Glomerular visceral epithelial cell (primary cell): ENCODE measurements around the gene FOXN4.

Experiments used
- DNase-seq: peaks from one replicate; pipeline ENCODE4 v3.0.0-alpha.2; 2016; ENCODE audit errors: extremely low spot score

The FOXN4 gene

DNA sequence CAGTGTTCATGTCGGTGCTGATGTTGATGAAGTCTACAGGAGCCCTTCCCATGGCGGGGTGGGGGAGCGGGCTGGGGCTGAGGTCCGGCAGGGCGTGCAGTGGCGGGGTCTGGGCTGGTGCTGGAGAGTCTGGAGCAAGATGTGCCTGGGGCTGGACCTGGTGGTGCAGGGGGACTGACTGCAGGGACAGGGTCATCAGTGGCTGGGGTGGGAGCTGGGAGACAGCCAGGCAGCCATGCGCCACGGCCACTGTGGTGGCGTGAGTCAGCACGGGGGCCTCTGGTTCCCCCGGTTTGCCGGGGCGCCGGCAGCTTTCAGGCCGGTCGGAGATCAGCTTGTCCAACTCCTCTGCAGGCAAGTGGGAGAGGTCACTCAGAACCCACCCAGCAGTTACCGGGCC is 27.6 kb downstream of the FOXN4 start:
- no peak for DNase-seq

DNA sequence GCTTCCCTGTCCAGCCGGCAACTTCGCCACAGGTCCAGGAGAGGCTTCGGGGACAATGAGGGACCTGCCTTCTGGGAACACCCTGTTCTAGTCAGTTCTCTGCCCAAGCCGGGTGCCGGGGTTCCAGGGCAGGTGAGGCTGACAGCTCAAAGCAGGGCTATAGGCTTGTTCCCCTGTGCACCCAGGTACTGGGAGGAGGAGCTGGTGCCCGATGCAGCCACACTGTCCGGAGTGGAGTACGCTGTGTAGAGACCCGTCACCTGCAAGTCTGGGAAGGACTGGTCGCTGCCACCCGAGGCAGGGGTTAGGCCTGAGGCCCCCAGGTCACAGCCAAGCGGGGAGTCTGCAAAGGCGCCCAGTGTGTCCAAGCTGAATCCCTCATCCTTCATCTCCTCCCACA is 29.6 kb downstream of the FOXN4 start:
- DNase-seq = no peak

DNA sequence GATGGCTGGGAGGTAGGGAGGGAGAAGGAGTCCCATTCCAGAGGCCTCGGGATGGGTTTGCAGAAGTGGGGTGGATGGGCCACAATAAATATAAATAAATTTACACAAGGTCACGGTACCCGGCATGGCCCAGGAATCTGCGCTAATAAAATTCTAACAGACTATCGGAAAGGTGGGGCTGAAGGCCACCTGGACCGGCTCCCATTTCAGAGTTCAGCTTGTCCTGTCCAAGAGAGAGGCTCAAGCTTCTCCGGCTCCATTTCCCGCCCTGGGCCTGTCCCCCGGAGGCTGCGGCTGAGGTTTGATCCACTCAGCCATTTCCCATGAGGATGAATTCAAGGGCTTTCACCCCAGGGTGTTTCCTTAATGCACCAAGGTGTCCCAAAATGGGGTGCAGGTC is 30.2 kb downstream of the FOXN4 start:
- DNase-seq = no peak

DNA sequence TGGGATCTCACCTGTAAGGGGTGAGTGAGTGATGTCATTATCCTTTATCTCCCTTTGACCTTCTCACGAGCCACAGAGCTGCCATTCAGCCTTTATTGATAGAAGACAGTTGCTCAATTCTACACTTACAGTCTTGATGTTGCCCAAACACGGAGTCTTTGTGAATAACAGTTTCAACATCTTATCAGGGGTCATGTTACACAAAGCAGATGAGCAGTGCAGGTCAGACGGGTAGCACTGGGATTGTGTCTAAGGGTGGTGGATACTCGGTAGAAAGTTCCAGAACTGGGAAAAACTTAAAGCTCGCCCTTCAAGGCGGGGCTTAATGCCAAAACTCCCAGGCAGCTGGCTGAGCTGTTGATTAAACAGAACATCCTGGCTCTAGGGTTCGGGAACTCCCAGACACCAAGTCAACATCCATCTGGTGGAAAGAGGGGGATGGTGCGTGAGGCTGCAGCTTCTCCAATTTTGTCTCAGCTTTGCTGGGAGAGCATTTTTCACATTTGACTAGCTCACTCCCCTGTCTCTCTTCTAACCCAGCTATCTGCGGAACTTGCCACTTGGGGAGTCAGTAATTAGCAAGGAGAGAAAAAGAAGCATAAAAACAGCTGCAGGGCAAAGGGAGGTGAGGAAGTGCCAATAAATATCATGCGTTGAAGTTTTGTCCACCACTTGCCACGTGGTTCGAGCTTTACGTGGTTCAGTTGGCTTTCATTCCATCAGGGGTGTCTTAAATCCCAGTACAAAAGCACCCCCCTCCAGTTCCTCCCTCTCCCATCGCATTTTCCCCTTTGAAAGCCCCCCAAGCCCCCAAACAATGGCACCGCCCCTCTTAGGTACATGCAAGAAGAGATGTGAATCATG is 31.0 kb downstream of the FOXN4 start:
- DNase-seq = peak; percentile 22

DNA sequence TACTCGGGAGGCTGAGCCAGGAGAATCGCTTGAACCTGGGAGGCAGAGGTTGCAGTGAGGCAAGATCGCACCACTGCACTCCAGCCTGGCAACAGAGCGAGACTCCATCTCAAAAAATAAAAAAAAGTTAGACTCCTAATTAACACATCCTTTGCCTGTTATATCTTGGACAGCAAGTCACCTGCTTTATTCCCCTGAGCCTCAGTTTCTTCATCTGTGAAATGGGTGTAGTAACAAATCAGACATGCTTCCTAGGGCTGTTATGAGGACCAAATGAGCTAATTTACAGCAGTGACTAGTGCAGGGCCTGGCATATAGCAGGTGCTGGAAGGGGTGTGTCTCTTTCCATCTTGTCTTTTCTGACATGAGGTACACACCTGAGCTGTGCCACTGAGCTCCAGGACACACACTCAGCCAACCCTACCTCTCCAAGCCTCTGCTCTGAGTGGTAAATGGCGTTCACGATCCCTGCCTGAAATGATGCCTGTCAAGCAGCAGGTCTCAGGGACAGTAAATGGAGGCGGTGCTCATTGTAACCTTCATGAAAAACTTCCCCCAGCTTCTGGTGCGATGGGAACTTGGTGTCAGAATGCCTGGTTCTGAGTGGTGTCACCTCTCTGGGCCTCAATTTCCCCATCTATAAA is 31.7 kb downstream of the FOXN4 start:
- DNase-seq = no peak

DNA sequence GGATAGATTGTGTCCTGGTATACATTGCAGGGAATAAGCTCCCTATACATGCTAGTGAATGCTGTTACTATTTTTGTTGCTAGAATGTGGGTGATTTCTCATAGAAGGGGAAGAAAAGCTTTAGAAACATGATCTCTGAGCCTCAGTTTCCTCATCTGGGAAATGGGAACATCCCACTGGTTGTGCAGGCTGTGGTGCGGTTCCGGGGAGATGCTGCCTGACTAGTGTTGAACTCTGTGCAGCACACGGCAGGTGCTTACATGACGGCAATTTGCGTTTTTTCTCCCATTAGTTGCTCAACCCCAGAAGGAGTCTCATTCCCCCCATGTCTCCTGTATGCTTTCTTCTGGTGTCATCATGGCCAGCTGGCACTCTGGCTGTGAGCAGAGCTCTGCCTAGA is 32.9 kb downstream of the FOXN4 start:
- DNase-seq = no peak

DNA sequence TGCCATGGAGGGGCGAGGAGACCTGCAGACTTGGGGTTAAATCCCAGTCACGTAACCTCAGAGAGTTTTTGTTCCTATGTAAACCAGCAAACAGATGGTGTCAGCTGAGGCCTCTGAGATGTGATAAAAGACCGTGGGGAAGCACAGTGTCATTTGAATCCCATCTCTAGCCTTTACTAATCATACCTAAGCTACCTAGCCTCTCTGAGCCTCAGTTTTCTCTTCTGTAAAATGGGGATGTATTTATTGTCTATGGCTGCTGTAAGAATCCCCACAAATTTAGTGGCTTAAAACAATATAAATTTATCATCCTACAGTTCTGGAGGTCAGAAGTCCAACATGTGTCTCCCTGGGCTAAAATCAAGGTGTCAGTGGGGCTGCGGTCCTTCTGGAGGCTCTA is 33.9 kb downstream of the FOXN4 start:
- no peak for DNase-seq

DNA sequence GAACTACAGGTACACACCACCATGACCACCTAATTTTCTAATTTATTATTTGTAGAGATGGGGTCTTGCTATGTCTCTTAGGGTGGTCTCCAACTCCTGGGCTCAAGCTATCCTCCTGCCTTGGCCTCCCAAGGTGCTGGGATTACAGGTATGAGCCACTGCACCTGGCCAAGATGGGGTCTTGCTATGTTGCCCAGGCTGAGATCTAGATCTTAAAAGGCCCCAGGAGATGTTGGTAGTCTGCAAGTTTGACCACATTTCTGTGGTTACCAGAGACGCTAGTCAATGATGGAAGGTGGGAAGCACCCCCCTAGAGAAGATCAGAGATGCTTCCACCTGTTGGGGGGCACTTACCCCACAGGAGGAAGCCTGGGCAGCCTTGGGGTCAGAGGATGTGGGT is 34.7 kb downstream of the FOXN4 start:
- DNase-seq = no peak

DNA sequence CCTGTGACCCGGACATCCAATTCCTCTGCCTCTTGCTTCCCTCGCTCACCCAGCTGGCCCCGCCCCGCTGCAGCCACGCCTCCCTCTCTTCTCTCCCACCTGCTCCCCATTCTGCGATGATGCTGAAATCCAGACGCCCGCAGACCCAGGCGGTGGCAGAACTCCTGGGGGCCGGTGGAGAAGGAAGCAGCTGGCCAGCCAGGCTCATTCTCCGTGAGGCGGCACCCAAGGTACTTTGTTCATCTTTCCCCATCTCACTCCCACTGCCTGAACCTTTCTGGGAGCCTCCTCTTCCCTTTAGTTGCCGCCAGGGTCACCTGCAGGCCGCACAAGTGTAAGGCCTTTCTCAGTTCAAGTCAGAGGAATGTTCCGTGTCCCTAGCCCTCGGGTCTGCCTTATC is 35.7 kb downstream of the FOXN4 start:
- no peak for DNase-seq

DNA sequence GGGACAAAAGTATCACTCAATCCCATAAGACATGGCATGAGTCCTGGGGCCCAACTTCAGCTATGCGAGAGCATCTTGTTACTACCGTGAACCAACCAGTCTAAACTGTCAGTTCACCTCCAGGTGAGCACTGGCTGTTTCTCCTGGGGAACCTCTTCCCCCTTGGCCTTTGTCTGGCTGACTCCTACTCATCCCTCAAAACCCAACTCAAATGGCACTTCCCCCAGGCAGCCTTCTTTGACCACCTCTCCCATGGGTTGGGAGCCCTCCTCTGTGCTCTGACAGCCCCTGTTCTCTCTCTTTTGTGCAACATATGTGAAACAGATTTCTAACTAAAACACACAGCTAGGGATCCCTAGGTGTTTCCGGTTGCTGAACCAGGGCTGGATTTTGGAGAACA is 37.7 kb downstream of the FOXN4 start:
- no peak for DNase-seq

DNA sequence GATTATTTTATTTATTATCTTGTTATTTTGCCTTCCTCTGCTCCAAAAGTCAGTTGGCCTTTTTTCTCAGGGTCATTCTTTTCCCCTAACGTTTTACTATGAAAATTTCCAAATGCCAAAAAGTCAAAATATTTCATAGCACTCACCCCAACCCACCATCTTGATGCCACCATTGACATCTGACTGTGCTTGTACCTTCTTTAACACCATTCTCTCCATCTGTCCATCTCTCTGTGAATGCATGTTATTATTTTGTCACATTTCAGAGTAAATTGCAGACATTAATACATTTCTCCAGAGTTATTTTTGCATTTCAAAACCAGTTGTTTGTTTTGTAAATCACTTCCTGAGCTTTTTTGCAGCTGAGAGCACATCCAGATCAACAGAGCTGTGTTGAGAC is 38.6 kb downstream of the FOXN4 start:
- DNase-seq = no peak

DNA sequence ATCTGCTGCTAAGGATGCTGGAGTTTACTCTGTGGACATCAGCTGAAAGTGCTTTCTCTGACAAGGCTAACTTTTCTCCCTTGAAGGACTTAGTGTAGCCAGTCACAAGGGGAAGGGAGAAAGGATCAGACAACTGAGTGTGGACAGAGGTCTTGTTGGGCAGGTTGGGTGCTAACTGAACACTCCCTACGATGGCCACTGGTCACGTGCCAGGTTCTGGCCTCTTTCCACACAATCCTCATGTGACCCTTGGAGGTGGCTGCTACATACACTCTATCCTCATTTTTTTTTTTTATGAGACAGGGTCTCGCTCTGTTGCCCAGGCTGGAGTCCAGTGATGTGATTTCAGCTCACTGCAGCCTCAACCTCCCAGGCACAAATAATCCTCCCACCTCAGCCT is 39.7 kb downstream of the FOXN4 start:
- DNase-seq = no peak

DNA sequence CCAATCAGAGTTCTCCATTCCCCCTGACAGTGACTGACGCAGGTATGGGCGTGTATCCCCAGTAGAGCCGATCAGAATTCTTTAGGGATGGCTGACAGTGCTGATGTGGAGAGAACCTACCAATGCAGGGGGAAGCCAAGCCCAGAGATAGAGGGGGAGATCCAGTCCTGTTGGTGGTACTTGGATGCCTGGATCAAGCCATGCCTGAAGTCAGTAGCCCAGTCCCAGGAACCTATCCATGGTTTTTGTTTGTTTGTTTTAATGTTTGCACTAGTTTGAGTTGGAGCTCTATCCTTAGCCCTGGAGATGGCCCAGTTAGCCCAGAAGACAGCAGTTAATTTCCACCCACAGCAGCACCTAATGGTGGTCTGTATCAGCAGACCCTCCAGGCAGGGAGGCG is 40.2 kb downstream of the FOXN4 start:
- no peak for DNase-seq

DNA sequence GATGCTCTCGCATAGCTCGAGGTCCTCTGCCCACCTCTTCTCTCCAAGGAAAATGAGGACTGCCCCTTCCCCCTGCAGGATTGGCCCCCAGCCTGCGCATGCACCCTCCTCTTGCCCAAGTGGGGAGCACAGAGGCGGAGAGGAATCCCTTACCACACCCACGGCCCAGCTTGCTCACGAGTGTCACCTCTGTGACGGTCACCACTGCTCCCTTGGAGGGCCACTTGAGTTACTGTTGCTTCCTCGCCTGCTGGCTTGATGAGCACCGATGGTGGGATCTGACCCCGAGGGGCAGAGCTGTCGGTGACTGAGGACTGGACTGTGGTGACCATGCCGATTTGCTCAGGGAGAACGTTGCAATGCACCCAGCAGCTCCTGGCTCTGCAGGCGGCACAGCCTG is 41.7 kb downstream of the FOXN4 start:
- no peak for DNase-seq

DNA sequence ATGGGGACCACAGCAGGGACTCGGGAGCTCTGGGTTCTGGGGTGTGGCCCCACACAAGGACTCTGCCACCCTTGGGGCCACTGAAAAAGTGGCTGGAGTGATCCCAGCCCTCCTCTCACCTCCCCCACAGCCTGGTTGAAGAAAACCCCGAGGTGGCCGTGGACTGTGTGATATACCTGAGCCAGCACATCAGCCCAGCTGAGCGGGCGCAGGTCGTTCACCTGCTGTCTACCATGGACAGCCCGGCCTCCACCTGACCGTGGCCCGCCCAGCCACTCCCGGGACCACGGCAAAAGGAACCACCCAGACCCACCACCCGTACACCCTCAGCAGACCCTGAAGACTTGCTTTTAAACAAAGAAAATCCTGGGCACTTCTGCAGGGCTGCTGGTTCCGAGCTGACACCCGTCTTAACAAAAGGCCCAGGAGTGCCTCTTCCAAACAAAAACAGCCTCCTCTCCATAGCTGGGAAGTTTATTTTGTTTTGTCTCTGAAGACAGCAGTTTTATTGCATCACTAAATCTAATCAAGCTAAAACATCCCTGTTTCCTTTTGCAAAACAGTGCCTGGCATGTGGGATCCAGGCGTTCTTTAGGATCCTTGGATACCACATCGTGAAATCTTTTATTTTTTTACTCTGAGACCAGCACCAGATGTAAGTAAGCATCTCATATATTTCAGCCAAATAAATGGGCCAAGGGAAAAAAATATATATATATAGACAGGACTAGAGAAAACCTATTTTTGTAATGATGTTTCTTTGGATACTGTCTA is 42.8 kb downstream of the FOXN4 start:
- no peak for DNase-seq

DNA sequence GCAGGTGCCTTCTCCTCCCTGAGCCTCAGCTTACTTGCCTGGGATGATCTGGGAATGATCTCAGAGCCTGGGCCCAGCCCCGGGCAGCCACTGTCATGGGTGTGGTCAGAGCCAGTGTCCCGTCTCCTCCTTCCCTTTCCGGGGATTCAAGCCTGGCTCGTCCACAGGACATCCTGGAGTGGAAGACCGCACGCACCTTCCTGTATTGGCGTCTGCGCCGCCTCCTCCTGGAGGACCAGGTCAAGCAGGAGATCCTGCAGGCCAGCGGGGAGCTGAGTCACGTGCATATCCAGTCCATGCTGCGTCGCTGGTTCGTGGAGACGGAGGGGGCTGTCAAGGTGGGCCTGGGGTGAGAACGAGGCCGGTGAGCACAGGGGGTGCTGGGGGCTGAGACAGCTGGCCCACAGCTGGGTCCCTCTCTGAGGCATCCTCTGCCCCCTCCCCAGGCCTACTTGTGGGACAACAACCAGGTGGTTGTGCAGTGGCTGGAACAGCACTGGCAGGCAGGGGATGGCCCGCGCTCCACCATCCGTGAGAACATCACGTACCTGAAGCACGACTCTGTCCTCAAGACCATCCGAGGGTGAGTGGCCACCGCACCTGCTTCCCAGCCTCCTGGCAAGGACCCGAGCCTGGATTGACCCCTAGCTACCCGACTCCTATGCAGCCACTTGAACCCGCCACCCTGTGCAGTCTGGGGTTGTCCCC is 44.0 kb downstream of the FOXN4 start:
- DNase-seq = no peak

DNA sequence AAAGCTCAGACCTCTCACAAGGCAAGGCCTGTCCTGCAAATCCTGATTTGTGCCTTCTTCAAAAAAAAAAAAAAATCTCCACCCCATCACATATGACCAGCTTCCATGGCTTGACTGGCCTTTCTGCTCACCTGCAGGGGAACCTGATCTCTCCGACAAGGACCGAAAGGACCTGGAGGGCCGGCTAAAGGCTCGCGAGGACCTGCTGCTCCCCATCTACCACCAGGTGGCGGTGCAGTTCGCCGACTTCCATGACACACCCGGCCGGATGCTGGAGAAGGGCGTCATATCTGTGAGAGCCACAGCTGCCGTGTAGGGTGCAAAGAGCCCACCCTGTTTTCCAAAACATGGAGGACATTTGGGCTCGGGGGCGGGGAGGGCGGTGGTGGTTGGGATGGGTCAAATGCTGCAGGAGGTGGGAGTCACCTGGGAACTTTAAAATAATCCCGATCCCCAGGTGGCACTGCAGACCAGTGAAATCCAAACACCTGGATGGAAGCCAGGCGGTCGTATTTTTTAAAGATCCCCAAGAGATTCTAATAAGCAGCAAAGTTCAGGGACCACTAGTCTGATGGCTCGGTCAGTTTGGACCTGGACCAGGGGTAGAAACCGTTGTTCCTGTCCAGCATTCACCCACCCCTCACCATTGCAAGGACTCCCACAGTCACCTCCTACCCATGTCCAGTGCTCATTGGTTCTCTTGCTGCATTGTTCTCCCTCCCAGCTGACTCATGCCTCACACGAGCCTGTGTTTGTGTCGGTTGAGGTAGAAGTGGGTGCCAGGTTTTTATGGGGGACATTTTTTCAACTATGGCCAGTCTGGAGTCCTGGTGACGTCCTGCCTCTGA is 44.8 kb downstream of the FOXN4 start:
- DNase-seq = peak; percentile 63

DNA sequence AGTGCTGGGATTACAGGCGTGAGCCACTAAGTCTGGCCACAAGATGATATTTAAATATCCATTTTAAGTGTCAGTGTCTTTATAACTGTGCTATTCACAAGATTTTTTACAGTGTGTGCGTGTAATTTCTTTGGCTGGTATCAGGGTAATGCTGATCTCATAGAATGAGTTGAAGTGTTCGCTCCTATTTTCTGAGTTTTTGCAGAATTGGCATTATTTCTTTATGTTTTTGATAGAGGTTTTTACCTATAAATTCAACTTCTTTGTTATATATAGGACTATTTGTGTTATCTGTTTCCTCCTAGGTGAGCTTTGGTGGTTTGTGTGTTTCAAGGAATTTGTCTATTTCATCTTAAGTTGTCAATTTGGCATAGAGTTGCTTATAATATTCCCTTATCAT is 45.6 kb downstream of the FOXN4 start:
- DNase-seq = no peak

DNA sequence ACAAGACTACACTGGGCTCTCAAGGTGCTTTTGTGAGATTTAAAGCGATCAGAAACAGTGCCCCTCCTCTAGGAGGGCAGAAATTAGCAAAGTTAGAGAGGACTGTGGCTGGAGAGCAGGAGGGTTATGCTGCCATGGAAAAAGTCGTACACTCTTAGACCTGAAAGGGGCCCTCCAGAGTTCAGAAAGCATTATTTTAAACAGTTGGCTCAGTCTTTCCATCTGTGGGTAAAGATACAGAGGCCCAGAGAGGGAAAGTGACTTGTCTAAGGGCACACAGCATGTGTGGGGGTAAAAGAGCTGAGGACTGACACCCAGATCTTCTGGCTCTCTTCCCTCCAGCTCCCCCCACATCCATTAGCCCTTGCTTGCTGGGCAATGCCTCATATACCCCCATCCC is 47.1 kb downstream of the FOXN4 start:
- no peak for DNase-seq

DNA sequence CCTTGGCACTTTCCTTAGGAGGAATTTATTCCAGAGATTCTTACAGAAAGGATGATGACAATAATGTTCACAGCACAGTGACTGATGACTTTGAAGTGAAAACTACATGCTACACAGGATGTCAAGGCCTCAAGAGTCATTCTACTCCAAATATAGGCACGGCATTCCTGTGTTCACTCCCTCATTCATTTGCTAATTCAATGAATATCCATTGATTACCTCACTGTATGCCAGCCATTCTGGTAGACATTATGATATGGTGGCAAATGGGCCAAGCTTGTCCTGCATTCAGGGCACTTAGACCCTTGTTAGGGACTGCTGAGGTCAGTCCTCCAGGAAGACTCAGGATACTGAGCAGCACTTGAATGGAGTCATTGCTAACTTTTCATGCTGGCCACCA is 48.0 kb downstream of the FOXN4 start:
- no peak for DNase-seq

DNA sequence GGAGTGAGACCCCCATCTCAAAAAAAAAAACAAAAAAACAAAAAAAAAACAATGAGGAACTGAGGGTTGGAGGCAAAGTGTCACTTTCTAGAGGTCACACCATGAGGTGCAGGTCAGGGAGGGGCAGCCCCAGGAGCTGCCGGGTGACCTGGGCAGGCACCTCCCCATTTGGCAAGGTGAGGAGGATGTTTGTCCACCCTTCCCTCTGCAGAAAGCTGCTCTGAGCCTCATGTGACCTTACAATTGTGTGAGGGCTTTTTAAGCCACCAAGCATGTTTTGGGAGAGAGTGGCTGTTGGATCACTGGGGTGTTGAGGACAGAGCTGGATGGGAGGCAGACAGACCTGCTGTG is 49.6 kb downstream of the FOXN4 start:
- DNase-seq = no peak
